Measurements from ENCODE around the gene OSCP1. TPM values are rescaled to one million over a fixed set of nuclear protein-coding genes. Genes with fewer than 3 reads are reported as not detected.

Gene OSCP1
- polyA plus RNA-seq, 1 donor (not counting 4 experiments of a cell fraction or from before 2014, with no cell fraction given) = 9.5 TPM

DNA sequence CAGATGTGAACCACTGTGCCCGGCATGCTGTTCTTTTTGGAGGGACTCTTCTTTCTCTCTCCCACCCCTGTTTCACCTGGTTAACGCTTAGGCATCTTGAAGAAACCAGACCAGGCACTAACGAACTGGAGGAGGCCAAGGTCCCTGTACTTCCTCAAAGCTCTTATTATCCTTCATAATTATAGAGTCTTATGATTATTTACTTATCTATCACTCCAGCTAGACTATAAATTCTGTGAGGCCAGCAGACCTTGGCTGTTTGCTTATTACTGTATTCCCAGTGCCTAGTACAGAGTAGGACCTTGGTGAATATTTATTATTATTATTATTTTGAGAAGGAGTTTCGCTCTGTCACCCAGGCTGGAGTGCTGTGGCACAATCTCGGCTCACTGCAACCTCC is 26.7 kb upstream of the OSCP1 start:
- TF ChIP-seq, protein P1, sequence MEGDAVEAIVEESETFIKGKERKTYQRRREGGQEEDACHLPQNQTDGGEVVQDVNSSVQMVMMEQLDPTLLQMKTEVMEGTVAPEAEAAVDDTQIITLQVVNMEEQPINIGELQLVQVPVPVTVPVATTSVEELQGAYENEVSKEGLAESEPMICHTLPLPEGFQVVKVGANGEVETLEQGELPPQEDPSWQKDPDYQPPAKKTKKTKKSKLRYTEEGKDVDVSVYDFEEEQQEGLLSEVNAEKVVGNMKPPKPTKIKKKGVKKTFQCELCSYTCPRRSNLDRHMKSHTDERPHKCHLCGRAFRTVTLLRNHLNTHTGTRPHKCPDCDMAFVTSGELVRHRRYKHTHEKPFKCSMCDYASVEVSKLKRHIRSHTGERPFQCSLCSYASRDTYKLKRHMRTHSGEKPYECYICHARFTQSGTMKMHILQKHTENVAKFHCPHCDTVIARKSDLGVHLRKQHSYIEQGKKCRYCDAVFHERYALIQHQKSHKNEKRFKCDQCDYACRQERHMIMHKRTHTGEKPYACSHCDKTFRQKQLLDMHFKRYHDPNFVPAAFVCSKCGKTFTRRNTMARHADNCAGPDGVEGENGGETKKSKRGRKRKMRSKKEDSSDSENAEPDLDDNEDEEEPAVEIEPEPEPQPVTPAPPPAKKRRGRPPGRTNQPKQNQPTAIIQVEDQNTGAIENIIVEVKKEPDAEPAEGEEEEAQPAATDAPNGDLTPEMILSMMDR (optimal IDR thresholded peaks at IDR 0.05 in 1 of 3, IDR thresholded peaks at IDR 0.05 in 1 of 3, conservative IDR thresholded peaks at IDR 0.05 in 1 of 3; ENCODE audit: extremely low read depth in 1 of 3, insufficient read depth in 2 of 3, low read length in 3 of 3) = no peak
- no peak for TF ChIP-seq EZH2 (IDR thresholded peaks at IDR 0.05; ENCODE audit: low read length)
- Histone ChIP-seq H3K9ac (ENCODE audit: control insufficient read depth, extremely low read depth, insufficient read depth, low read length) (no peak overlapping the region), H3K4me2 (ENCODE audit: control insufficient read depth, extremely low read depth, insufficient read depth, low read depth, low read length) (no peak overlapping the region), H3K4me3 (ENCODE audit: control insufficient read depth in 2 of 3, extremely low read depth in 1 of 3, insufficient read depth in 2 of 3, low read depth in 1 of 3, low read length in 3 of 3) (no peak overlapping the region), H3K27me3 (ENCODE audit: control insufficient read depth, extremely low read depth, insufficient read depth, low read length) (peaks cover 5% of the 10 kb centered on the region), H3K27ac (ENCODE audit: control insufficient read depth, insufficient read depth, low read length) (no peak overlapping the region), H2AFZ (ENCODE audit: control insufficient read depth, low read length) (no peak overlapping the region), H3K36me3 (ENCODE audit: control insufficient read depth in 2 of 2, extremely low read depth in 1 of 2, insufficient read depth in 2 of 2, low read length in 2 of 2) (no peaks in the 10 kb centered on the region), H3K9me1 (ENCODE audit: control insufficient read depth, extremely low read depth, insufficient read depth, low read length) (no peaks in the 10 kb centered on the region), H3K79me2 (ENCODE audit: control insufficient read depth, insufficient read depth, low read length) (no peaks in the 10 kb centered on the region), H3K4me1 (ENCODE audit: control insufficient read depth, extremely low read depth, insufficient read depth, low read length) (peaks cover 4% of the 10 kb centered on the region), H3K9me3 (ENCODE audit: control insufficient read depth, low read depth, low read length) (no peaks in the 10 kb centered on the region), H4K20me1 (ENCODE audit: control insufficient read depth, extremely low read depth, insufficient read depth, low read length) (no peaks in the 10 kb centered on the region)
- dilution Hi-C loops (cut with MboI; ENCODE audit: extremely low pct_ligation_motif_present, low sequenced_read_pairs) = no loop called here
- no peak for DNase-seq (ENCODE audit: low read depth, low spot score)
- FAIRE-seq = no peak

DNA sequence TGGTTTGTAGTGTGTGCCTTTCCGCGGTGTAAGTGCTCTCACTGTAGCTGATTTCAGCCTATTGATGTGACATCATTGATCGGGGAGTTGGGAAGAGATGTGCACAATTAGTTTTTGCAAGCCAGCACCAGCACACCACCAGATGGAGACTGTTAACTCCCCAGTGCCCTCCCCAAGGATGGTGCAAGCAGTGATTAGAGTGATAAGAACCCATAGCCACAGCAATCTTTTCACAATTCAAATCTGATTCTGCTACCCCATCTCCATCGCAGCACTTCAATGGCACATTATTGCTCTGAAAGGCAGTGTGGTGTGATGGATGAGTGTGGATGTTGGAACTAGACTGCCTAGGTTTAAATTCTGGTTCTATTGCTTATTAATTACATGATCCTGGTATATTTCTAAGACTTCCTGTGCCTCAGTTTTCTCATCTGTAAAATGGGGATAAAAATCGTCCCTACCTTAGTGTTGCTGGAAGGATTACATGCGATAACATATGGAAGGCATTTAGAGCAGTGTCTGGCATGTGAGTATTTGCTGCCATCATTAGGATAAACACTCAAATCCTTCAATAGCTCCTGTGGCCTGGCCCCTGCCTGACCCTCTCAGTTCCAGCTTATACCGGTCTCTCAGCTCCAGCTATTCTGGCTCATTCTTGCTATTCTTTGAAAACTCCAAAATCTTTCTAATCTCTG is 25.8 kb upstream of the OSCP1 start:
- TF ChIP-seq EZH2 (IDR thresholded peaks at IDR 0.05; ENCODE audit: low read length) = no peak
- TF ChIP-seq, protein P1 (optimal IDR thresholded peaks at IDR 0.05 in 1 of 3, IDR thresholded peaks at IDR 0.05 in 1 of 3, conservative IDR thresholded peaks at IDR 0.05 in 1 of 3; ENCODE audit: extremely low read depth in 1 of 3, insufficient read depth in 2 of 3, low read length in 3 of 3) = no peak
- no peaks in the 10 kb centered on the region for H3K79me2 ChIP-seq (ENCODE audit: control insufficient read depth, insufficient read depth, low read length)
- H3K27me3 ChIP-seq (ENCODE audit: control insufficient read depth, extremely low read depth, insufficient read depth, low read length) = peaks cover 5% of the 10 kb centered on the region
- no peak overlapping the region for H3K9ac ChIP-seq (ENCODE audit: control insufficient read depth, extremely low read depth, insufficient read depth, low read length)
- FAIRE-seq = no peak
- H3K4me2 ChIP-seq (ENCODE audit: control insufficient read depth, extremely low read depth, insufficient read depth, low read depth, low read length) = no peak overlapping the region
- H3K36me3 ChIP-seq (ENCODE audit: control insufficient read depth in 2 of 2, extremely low read depth in 1 of 2, insufficient read depth in 2 of 2, low read length in 2 of 2) = no peaks in the 10 kb centered on the region
- DNase-seq (ENCODE audit: low read depth, low spot score) = no peak
- no peaks in the 10 kb centered on the region for H3K9me1 ChIP-seq (ENCODE audit: control insufficient read depth, extremely low read depth, insufficient read depth, low read length)
- no peak overlapping the region for H3K27ac ChIP-seq (ENCODE audit: control insufficient read depth, insufficient read depth, low read length)
- H2AFZ ChIP-seq (ENCODE audit: control insufficient read depth, low read length) = no peak overlapping the region
- dilution Hi-C loops (cut with MboI; ENCODE audit: extremely low pct_ligation_motif_present, low sequenced_read_pairs) = no loop called here
- no peaks in the 10 kb centered on the region for H3K9me3 ChIP-seq (ENCODE audit: control insufficient read depth, low read depth, low read length)
- H3K4me3 ChIP-seq (ENCODE audit: control insufficient read depth in 2 of 3, extremely low read depth in 1 of 3, insufficient read depth in 2 of 3, low read depth in 1 of 3, low read length in 3 of 3) = no peak overlapping the region
- H4K20me1 ChIP-seq (ENCODE audit: control insufficient read depth, extremely low read depth, insufficient read depth, low read length) = no peaks in the 10 kb centered on the region
- peaks cover 4% of the 10 kb centered on the region for H3K4me1 ChIP-seq (ENCODE audit: control insufficient read depth, extremely low read depth, insufficient read depth, low read length)
